ENCODE measurements around the gene CIB4.

DNA sequence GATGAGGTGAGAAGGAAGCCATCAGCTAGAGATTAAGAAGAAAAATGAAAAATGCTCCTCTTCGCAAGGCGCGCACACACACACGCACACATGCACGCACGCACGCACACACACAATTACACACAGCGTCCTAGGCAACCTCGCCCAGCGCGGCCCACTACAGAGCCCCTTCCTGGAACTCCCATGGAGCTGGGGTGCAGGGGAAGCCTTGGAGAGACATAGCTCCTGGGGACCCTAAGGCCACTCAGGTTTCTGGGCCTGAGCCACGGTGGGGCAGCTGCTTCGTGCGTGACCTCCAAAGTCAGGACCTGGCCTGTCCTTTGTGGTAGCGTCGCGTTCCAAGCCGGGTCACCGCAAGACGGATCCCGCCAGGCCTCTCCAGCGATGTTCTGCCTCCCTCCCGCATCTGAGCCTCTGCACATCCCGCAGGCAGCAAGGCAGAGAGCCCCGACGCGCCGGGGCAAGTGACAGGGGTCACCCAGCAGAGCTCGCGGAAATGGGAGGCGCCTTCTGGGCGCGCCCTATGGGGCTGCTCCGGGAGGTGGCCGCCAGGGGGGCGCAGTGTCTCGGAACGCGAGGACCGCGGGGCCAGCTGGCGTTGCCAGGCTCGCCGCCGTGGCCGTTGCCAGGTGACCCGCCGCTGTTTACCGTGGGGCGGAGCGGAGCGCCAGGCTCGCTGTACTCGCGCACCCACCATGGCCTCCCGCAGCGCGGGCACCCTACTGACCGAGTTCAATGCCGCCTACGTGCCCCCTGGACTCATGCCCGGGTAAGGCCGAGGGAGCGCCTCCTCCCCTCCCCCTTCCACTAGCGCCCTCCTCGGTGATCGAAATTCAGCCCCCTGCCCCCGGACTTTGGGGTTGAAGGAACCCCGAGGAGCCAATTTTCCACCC, 79.0 kb downstream of the CIB4 start:
- no peak for TF ChIP-seq ZNF605 (CRISPR knock-in tag; IDR thresholded peaks at IDR 0.05)
- TF ChIP-seq, protein P1, sequence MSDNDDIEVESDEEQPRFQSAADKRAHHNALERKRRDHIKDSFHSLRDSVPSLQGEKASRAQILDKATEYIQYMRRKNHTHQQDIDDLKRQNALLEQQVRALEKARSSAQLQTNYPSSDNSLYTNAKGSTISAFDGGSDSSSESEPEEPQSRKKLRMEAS (IDR thresholded peaks at IDR 0.05): no peak; the same call in 1 of the 2 replicates
- TF ChIP-seq CHD2 (IDR thresholded peaks at IDR 0.05; ENCODE audit: low read depth, low read length): no peak
- no peak for TF ChIP-seq ZKSCAN1 (IDR thresholded peaks at IDR 0.05; ENCODE audit: low read length)
- 0 out of 2 replicates have a peak, but pooled peaks have one; percentile 17 for TF ChIP-seq FOSL2 (CRISPR knock-in tag; IDR thresholded peaks at IDR 0.05)
- TF ChIP-seq POLR2A (IDR thresholded peaks at IDR 0.05; ENCODE audit: insufficient read depth in 1 of 2, low read depth in 2 of 2, low read length in 2 of 2): no peak
- TF ChIP-seq, protein P2, sequence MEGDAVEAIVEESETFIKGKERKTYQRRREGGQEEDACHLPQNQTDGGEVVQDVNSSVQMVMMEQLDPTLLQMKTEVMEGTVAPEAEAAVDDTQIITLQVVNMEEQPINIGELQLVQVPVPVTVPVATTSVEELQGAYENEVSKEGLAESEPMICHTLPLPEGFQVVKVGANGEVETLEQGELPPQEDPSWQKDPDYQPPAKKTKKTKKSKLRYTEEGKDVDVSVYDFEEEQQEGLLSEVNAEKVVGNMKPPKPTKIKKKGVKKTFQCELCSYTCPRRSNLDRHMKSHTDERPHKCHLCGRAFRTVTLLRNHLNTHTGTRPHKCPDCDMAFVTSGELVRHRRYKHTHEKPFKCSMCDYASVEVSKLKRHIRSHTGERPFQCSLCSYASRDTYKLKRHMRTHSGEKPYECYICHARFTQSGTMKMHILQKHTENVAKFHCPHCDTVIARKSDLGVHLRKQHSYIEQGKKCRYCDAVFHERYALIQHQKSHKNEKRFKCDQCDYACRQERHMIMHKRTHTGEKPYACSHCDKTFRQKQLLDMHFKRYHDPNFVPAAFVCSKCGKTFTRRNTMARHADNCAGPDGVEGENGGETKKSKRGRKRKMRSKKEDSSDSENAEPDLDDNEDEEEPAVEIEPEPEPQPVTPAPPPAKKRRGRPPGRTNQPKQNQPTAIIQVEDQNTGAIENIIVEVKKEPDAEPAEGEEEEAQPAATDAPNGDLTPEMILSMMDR (CRISPR knock-in tag; IDR thresholded peaks at IDR 0.05): peak; percentile 74
- TF ChIP-seq RFX5 (IDR thresholded peaks at IDR 0.05; ENCODE audit: low read depth, low read length): peak; percentile 17; the same call in 1 of the 2 replicates
- TF ChIP-seq, protein P3, sequence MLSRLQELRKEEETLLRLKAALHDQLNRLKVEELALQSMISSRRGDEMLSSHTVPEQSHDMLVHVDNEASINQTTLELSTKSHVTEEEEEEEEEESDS (CRISPR knock-in tag; IDR thresholded peaks at IDR 0.05; ENCODE audit: borderline replicate concordance): no peak

Data from HepG2 (cell line).